Measurements from ENCODE around the gene ADGRG6. TPM values are rescaled to one million over a fixed set of nuclear protein-coding genes. Genes with fewer than 3 reads are reported as not detected.

ADGRG6 gene
- total RNA-seq, 1 experiment from 2014 or later = 2.5 TPM

- Histone ChIP-seq H3K9ac (ENCODE audit: extremely low read depth, insufficient read length, low read length) (no peak overlapping the region), H2BK12ac (ENCODE audit: insufficient read length, low read depth, low read length) (no peak overlapping the region), H3K23ac (ENCODE audit: insufficient read length, low read depth, low read length) (no peak overlapping the region), H2BK15ac (ENCODE audit: low read depth, low read length) (no peak overlapping the region), H4K91ac (ENCODE audit: insufficient read length, low read depth, low read length) (no peak overlapping the region), H3K23me2 (ENCODE audit: insufficient read length, low read depth, low read length, poor library complexity, severe bottlenecking) (no peaks in the 10 kb centered on the region), H2BK120ac (ENCODE audit: low read depth, low read length, poor library complexity, severe bottlenecking) (no peak overlapping the region), H3K4me1 (ENCODE audit: insufficient read depth, low read length) (no peaks in the 10 kb centered on the region; the same call in 1 of the 2 replicates), H4K20me1 (ENCODE audit: control insufficient read depth, insufficient read depth, insufficient read length) (no peaks in the 10 kb centered on the region), H3K4ac (ENCODE audit: low read depth, low read length) (no peak overlapping the region), H2BK5ac (ENCODE audit: insufficient read length, low read length) (no peak overlapping the region), H4K8ac (replicated peaks; ENCODE audit: insufficient read length, low read depth, low read length) (no peak overlapping the region), H3K79me1 (ENCODE audit: insufficient read depth, low read depth, low read length, poor library complexity, severe bottlenecking) (no peaks in the 10 kb centered on the region), H2AK5ac (ENCODE audit: insufficient read length, low read length) (no peak overlapping the region), H3K9me3 (ENCODE audit: control insufficient read depth, low read depth, low read length) (no peaks in the 10 kb centered on the region), H2BK20ac (ENCODE audit: low read depth, low read length, poor library complexity, severe bottlenecking) (no peak overlapping the region), H3K18ac (ENCODE audit: insufficient read length, low read depth, low read length) (no peak overlapping the region), H3K79me2 (ENCODE audit: insufficient read depth, low read length) (no peaks in the 10 kb centered on the region), H3K4me2 (ENCODE audit: insufficient read depth, insufficient read length, low read length) (no peak overlapping the region), H2AFZ (ENCODE audit: low read length) (no peak overlapping the region), H3K27ac (ENCODE audit: insufficient read length, low read depth, low read length) (no peak overlapping the region), H4K5ac (ENCODE audit: insufficient read length, low read depth, low read length) (no peak overlapping the region), H3K27me3 (ENCODE audit: insufficient read depth, low read length) (no peaks in the 10 kb centered on the region), H3T11ph (ENCODE audit: low read length) (no peak overlapping the region), H3K14ac (ENCODE audit: insufficient read depth, low read length) (no peak overlapping the region), H3K56ac (ENCODE audit: insufficient read length, low read depth, low read length) (no peak overlapping the region)
- Mint-ChIP-seq H3K4me3 (no peak overlapping the region), H3K27ac (no peak overlapping the region), H3K9me3 (peaks cover 2% of the 10 kb centered on the region in 2 experiments; a peak in 2 of 5 replicates), H3K4me1 (no peaks in the 10 kb centered on the region), H3K27me3 (ENCODE audit: low read depth) (no peaks in the 10 kb centered on the region), H3K36me3 (ENCODE audit: insufficient read depth in 1 of 3, low read depth in 3 of 3) (no peaks in the 10 kb centered on the region; a peak in 1 of 7 replicates)
- no CpG with 5 or more reads among the region's 5 CpGs for WGBS (ENCODE audit: extremely low coverage, insufficient read length, low lambda C conversion rate)
- no peak for DNase-seq
- no peak for TF ChIP-seq CTCF (conservative IDR thresholded peaks at IDR 0.05)
Observed at GRCh38 chr6:142356201-142356883, 54.5 kb downstream of the ADGRG6 start.
